ENCODE results near the gene MROH9.
"Not testable (repeated sequence)": the region's sequence is repeated elsewhere in the genome, so short reads cannot be mapped to it uniquely, and the experiment has no call there.

Gene MROH9

GRCh38 chr1:170931650-170932049 lies 3.7 kb upstream of the MROH9 start:
- Mint-ChIP-seq H3K9me3 (no peaks in the 10 kb centered on the region), H3K27me3 (ENCODE audit: low read depth) (peaks cover 8% of the 10 kb centered on the region)

GRCh38 chr1:170932236-170932635 lies 3.1 kb upstream of the MROH9 start:
- H3K27me3 Mint-ChIP-seq (ENCODE audit: low read depth), result peaks cover 8% of the 10 kb centered on the region
- no peak overlapping the region for H3K27ac Mint-ChIP-seq
- no peaks in the 10 kb centered on the region for H3K4me1 Mint-ChIP-seq (ENCODE audit: low read depth)
- no peaks in the 10 kb centered on the region for H3K36me3 Mint-ChIP-seq (ENCODE audit: low read depth)
- H3K4me3 Mint-ChIP-seq, result no peak overlapping the region
- no peak for DNase-seq (ENCODE audit: low spot score)
- H3K9me3 Mint-ChIP-seq, result no peaks in the 10 kb centered on the region

More at GRCh38 chr1:170931650-170932049, 3.7 kb upstream of the MROH9 start:
- Mint-ChIP-seq H3K4me1 (ENCODE audit: low read depth) (no peaks in the 10 kb centered on the region), H3K4me3 (no peak overlapping the region), H3K36me3 (ENCODE audit: low read depth) (no peaks in the 10 kb centered on the region), H3K27ac (no peak overlapping the region)
- DNase-seq (ENCODE audit: low spot score), result no peak

DNA sequence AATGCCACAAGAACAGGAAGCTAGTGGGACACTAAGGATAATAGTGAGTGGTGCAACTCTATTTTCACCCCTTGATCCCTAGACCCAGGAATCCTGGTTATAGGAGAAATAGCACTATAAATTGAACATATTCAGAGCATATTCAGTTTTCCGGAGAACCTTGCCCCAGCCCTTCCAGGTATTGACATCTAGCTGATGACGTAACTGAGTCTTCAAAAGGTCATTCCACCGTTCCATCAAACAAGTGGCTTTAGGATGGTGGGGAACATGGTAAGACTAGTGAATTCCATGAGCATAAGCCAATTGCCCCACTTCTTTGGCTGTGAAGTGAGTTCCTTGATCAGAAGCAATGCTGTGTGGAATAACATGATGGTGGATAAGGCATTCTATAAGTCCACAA lies 2.9 kb downstream of the MROH9 start:
- DNase-seq (ENCODE audit: low spot score), result no peak
- Mint-ChIP-seq H3K4me3 (no peak overlapping the region), H3K27ac (no peak overlapping the region), H3K27me3 (ENCODE audit: low read depth) (peaks cover 2% of the 10 kb centered on the region), H3K36me3 (ENCODE audit: low read depth) (no peaks in the 10 kb centered on the region), H3K4me1 (ENCODE audit: low read depth) (no peaks in the 10 kb centered on the region), H3K9me3 (no peaks in the 10 kb centered on the region)

- Mint-ChIP-seq H3K4me1 (ENCODE audit: low read depth) (no peaks in the 10 kb centered on the region), H3K27ac (no peak overlapping the region), H3K27me3 (ENCODE audit: low read depth) (no peaks in the 10 kb centered on the region), H3K4me3 (no peak overlapping the region), H3K36me3 (ENCODE audit: low read depth) (no peaks in the 10 kb centered on the region), H3K9me3 (no peaks in the 10 kb centered on the region)
- DNase-seq (ENCODE audit: low spot score), result no peak
These were observed 4.1 kb downstream of the MROH9 start for GRCh38 chr1:170939476-170939875.

- DNase-seq (ENCODE audit: low spot score); H3K27ac Mint-ChIP-seq; H3K27me3 Mint-ChIP-seq (ENCODE audit: low read depth); H3K4me1 Mint-ChIP-seq (ENCODE audit: low read depth); H3K4me3 Mint-ChIP-seq; H3K36me3 Mint-ChIP-seq (ENCODE audit: low read depth); H3K9me3 Mint-ChIP-seq: not testable (repeated sequence)
These were observed 16.4 kb downstream of the MROH9 start for GRCh38 chr1:170951744-170952143.

- Mint-ChIP-seq H3K4me1 (ENCODE audit: low read depth) (no peaks in the 10 kb centered on the region), H3K4me3 (no peak overlapping the region), H3K36me3 (ENCODE audit: low read depth) (no peaks in the 10 kb centered on the region), H3K27ac (no peak overlapping the region), H3K9me3 (no peaks in the 10 kb centered on the region), H3K27me3 (ENCODE audit: low read depth) (no peaks in the 10 kb centered on the region)
- no peak for DNase-seq (ENCODE audit: low spot score)
These were observed 24.1 kb downstream of the MROH9 start for GRCh38 chr1:170959385-170959784.

- H3K4me3 Mint-ChIP-seq, result no peak overlapping the region
- H3K36me3 Mint-ChIP-seq (ENCODE audit: low read depth), result no peaks in the 10 kb centered on the region
- no peak for DNase-seq (ENCODE audit: low spot score)
- H3K9me3 Mint-ChIP-seq, result no peaks in the 10 kb centered on the region
- no peak overlapping the region for H3K27ac Mint-ChIP-seq
- peaks cover 2% of the 10 kb centered on the region for H3K27me3 Mint-ChIP-seq (ENCODE audit: low read depth)
- H3K4me1 Mint-ChIP-seq (ENCODE audit: low read depth), result no peaks in the 10 kb centered on the region
These were observed 29.2 kb downstream of the MROH9 start for GRCh38 chr1:170964506-170964905.

DNA sequence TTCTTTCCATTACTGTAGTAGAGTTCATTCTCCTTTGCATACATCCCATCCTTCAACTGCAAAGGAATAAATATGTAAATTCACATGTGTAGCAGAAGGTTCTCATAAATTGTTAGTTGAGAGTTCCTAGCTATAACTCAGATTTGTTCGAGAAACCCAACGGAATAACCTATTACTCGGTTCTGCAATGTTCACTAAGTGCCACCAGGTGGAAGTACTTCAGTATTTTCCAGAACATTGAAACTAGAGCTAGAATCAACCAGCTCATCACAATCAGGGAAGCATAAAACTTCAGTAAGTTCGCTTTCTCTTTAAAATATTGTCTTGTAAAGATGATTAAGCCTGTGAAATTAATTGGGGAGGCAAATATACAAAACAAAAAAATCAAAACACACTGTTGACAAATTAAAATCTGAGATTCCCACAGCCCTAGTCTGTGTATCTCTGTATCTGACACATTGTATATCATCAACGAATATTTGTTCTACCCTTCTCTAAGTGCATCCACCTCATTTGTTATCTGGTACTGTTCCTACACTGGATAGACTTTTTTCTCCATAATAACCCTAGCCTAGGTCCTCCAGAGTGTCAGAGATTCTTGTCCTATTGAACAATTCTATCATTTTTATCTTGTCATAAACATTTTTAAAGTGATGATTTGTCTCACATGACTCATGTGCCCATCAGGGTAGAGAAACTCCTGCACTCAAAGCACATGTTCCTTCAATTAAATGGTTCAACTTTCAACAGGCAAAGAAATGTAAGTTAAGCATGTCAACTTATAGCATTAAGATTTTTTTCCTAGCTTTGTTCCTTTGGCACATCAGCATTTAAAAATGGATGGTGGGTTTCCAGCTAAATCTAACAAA lies 31.9 kb downstream of the MROH9 start:
- H3K4me1 Mint-ChIP-seq (ENCODE audit: low read depth), result no peaks in the 10 kb centered on the region
- no peak for DNase-seq (ENCODE audit: low spot score)
- no peaks in the 10 kb centered on the region for H3K9me3 Mint-ChIP-seq
- H3K36me3 Mint-ChIP-seq (ENCODE audit: low read depth), result no peaks in the 10 kb centered on the region
- no peak overlapping the region for H3K4me3 Mint-ChIP-seq
- no peak overlapping the region for H3K27ac Mint-ChIP-seq
- H3K27me3 Mint-ChIP-seq (ENCODE audit: low read depth), result peaks cover 2% of the 10 kb centered on the region

- no peaks in the 10 kb centered on the region for H3K36me3 Mint-ChIP-seq (ENCODE audit: low read depth)
- no peak for DNase-seq (ENCODE audit: low spot score)
- no peaks in the 10 kb centered on the region for H3K4me1 Mint-ChIP-seq (ENCODE audit: low read depth)
- H3K4me3 Mint-ChIP-seq, result no peak overlapping the region
- H3K9me3 Mint-ChIP-seq, result no peaks in the 10 kb centered on the region
- no peak overlapping the region for H3K27ac Mint-ChIP-seq
- peaks cover 2% of the 10 kb centered on the region for H3K27me3 Mint-ChIP-seq (ENCODE audit: low read depth)
These were observed 34.9 kb downstream of the MROH9 start for GRCh38 chr1:170970256-170970655.

DNA sequence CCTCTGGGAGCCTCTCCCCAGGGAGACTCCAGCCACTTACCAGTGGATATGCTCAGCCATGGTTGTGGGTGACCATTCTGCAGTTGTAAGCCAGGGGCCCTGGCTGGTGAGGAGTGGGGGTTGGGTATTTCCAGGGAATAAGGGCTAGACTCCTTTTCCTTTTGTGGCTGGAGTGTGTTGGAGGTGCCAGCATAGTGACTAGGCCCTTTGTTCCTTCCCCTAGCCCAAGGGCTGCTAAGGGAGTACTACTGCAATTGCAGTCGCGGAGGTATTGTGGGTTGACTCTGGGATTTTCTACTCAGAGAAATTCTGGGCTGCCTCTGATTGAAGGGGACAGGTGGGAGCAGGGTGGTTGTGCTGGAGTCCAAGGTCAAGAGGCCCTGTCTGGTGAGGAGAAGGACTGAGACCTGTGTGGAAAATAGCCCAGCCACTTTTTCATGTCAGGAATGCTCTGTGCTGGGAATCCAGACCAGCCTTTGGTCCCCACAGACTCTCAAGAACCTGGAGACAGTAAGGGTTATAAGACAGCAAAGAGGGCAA lies 43.1 kb downstream of the MROH9 start:
- H3K27ac Mint-ChIP-seq, result no peak overlapping the region
- no peaks in the 10 kb centered on the region for H3K9me3 Mint-ChIP-seq
- H3K36me3 Mint-ChIP-seq (ENCODE audit: low read depth), result no peaks in the 10 kb centered on the region
- H3K4me1 Mint-ChIP-seq (ENCODE audit: low read depth), result no peaks in the 10 kb centered on the region
- no peak overlapping the region for H3K4me3 Mint-ChIP-seq
- peaks cover 2% of the 10 kb centered on the region for H3K27me3 Mint-ChIP-seq (ENCODE audit: low read depth)
- no peak for DNase-seq (ENCODE audit: low spot score)

GRCh38 chr1:170985406-170985805 lies 50.1 kb downstream of the MROH9 start:
- Mint-ChIP-seq H3K27me3 (ENCODE audit: low read depth) (peaks cover 2% of the 10 kb centered on the region), H3K36me3 (ENCODE audit: low read depth) (no peaks in the 10 kb centered on the region), H3K4me1 (ENCODE audit: low read depth) (no peaks in the 10 kb centered on the region), H3K27ac (no peak overlapping the region), H3K9me3 (no peaks in the 10 kb centered on the region), H3K4me3 (no peak overlapping the region)
- no peak for DNase-seq (ENCODE audit: low spot score)

DNA sequence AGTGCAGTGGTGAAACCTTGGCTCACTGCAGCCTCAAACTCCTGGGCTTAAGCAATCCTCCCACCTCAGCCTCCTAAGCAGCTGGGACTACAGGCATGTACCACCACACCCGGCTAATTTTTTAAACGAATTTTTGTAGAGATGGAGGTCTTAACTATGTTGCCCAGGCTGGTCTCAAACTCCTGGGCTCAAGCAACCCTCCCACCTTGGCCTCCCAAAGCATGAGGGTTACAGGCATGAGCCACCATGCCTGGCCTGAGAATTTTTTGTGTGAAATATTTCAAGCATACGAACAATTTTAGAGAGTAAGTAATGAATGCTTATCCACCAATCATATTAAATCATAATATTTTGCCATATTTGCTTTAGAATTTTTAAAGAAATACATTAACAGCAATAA lies 51.6 kb downstream of the MROH9 start:
- Mint-ChIP-seq H3K9me3 (no peaks in the 10 kb centered on the region), H3K4me1 (ENCODE audit: low read depth) (no peaks in the 10 kb centered on the region), H3K36me3 (ENCODE audit: low read depth) (no peaks in the 10 kb centered on the region), H3K27ac (no peak overlapping the region), H3K27me3 (ENCODE audit: low read depth) (no peaks in the 10 kb centered on the region), H3K4me3 (no peak overlapping the region)
- DNase-seq (ENCODE audit: low spot score), result no peak

DNA sequence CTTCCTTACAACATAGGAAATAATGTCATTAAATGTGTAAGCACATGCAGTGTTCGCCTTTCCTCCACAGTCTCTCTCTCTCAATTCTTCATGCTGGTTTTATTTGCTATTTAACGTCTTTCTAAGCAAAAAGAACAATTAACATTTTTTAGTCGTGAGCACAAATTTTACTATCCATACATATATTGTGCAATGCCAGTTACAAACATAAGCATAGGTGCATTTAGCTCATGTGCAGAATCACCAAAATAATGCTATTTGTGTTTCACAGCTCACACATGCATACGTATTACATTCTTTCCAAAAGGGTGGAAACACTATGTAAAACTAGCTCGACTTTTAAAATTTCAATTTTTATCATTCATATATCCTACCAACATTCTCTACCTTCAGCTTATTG lies 52.1 kb downstream of the MROH9 start:
- Mint-ChIP-seq H3K27me3 (ENCODE audit: low read depth) (no peaks in the 10 kb centered on the region), H3K27ac (no peak overlapping the region), H3K4me3 (no peak overlapping the region), H3K9me3 (no peaks in the 10 kb centered on the region), H3K36me3 (ENCODE audit: low read depth) (no peaks in the 10 kb centered on the region), H3K4me1 (ENCODE audit: low read depth) (no peaks in the 10 kb centered on the region)
- DNase-seq (ENCODE audit: low spot score), result no peak

DNA sequence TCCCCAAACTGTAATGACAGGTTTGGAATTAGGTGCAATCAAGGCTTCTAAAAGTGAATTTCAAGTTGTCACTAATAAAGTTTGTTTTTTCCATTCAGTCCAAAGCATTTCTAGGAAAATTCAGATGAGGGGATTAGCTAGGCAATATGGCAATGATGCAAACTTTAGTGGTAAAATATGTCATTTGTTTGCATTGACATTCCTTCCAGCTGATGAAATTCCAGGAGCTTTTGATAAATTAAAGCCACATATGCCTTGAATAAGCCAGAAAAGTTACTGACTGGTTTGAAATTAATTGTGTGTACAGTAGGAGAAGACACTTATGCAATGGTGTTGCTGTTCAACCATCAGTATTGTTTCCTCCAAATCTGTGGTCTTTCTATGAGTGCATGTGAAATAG lies 57.8 kb downstream of the MROH9 start:
- H3K27ac Mint-ChIP-seq, result no peak overlapping the region
- H3K27me3 Mint-ChIP-seq (ENCODE audit: low read depth), result no peaks in the 10 kb centered on the region
- H3K36me3 Mint-ChIP-seq (ENCODE audit: low read depth), result no peaks in the 10 kb centered on the region
- H3K4me3 Mint-ChIP-seq, result no peak overlapping the region
- DNase-seq (ENCODE audit: low spot score), result no peak
- H3K4me1 Mint-ChIP-seq (ENCODE audit: low read depth), result no peaks in the 10 kb centered on the region
- no peaks in the 10 kb centered on the region for H3K9me3 Mint-ChIP-seq

- Mint-ChIP-seq H3K27ac (no peak overlapping the region), H3K4me3 (no peak overlapping the region), H3K27me3 (ENCODE audit: low read depth) (no peaks in the 10 kb centered on the region), H3K9me3 (no peaks in the 10 kb centered on the region), H3K36me3 (ENCODE audit: low read depth) (no peaks in the 10 kb centered on the region), H3K4me1 (ENCODE audit: low read depth) (no peaks in the 10 kb centered on the region)
- DNase-seq (ENCODE audit: low spot score), result no peak
These were observed 58.4 kb downstream of the MROH9 start for GRCh38 chr1:170993717-170994116.
